GM21717 (cell line): ENCODE data around the gene ORMDL1.

Source experiments
- ATAC-seq: cut with Tn5 transposase; IDR thresholded peaks from one replicate; pipeline ENCODE4 v1.9.1; 2021; ENCODE audit warnings: mild to moderate bottlenecking, moderate library complexity; ENCODE audit not compliant: unreplicated experiment

ORMDL1 gene

GRCh38 chr2:189783927-189784867 is at the start of gene ORMDL1, which contains the start of gene PMS1:
TSS of gene ORMDL1 (minus strand) at chr2:189784339. CDS start at chr2:189782595, 1,744 bp downstream.
TSS of gene PMS1 (plus strand) at chr2:189784450. CDS start at chr2:189791810, 7,360 bp downstream.
- peak; percentile 94 for ATAC-seq

GRCh38 chr2:189830510-189830909 is 46.4 kb upstream of the ORMDL1 start:
- ATAC-seq = no peak

- no peak for ATAC-seq
These were observed 45.1 kb upstream of the ORMDL1 start for GRCh38 chr2:189829102-189829833.

- no peak for ATAC-seq
These were observed 41.9 kb upstream of the ORMDL1 start for GRCh38 chr2:189826039-189826438.

- ATAC-seq = no peak
These were observed 40.7 kb upstream of the ORMDL1 start for GRCh38 chr2:189824694-189825396.

GRCh38 chr2:189821953-189822748 is 38.0 kb upstream of the ORMDL1 start:
- ATAC-seq = no peak

GRCh38 chr2:189819297-189819704 is 35.2 kb upstream of the ORMDL1 start:
- no peak for ATAC-seq

- no peak for ATAC-seq
These were observed 34.3 kb upstream of the ORMDL1 start for GRCh38 chr2:189818249-189819038.

- no peak for ATAC-seq
These were observed 19.3 kb upstream of the ORMDL1 start for GRCh38 chr2:189803431-189803830.

GRCh38 chr2:189802396-189802912 is 18.3 kb upstream of the ORMDL1 start:
- ATAC-seq = no peak

GRCh38 chr2:189799531-189799930 is 15.4 kb upstream of the ORMDL1 start:
- no peak for ATAC-seq

- ATAC-seq = no peak
These were observed 14.8 kb upstream of the ORMDL1 start for GRCh38 chr2:189799030-189799331.

GRCh38 chr2:189798312-189799029 is 14.3 kb upstream of the ORMDL1 start:
- peak; percentile 81 for ATAC-seq

- ATAC-seq = no peak
These were observed 13.8 kb upstream of the ORMDL1 start for GRCh38 chr2:189797902-189798301.

- no peak for ATAC-seq
These were observed 10.2 kb upstream of the ORMDL1 start for GRCh38 chr2:189794310-189794709.

- no peak for ATAC-seq
These were observed 7.4 kb upstream of the ORMDL1 start for GRCh38 chr2:189791338-189792042.

- ATAC-seq = peak; percentile 15
These were observed 650 bp downstream of the ORMDL1 start for GRCh38 chr2:189783451-189783926.

- no peak for ATAC-seq
These were observed 1.9 kb downstream of the ORMDL1 start for GRCh38 chr2:189782221-189782671.
